ENCODE data around the gene LRRC7. TPM values are rescaled to one million over a fixed set of nuclear protein-coding genes. Genes with fewer than 3 reads are reported as not detected.

The LRRC7 gene
- total RNA-seq, 1 experiment from 2014 or later = not detected

DNA sequence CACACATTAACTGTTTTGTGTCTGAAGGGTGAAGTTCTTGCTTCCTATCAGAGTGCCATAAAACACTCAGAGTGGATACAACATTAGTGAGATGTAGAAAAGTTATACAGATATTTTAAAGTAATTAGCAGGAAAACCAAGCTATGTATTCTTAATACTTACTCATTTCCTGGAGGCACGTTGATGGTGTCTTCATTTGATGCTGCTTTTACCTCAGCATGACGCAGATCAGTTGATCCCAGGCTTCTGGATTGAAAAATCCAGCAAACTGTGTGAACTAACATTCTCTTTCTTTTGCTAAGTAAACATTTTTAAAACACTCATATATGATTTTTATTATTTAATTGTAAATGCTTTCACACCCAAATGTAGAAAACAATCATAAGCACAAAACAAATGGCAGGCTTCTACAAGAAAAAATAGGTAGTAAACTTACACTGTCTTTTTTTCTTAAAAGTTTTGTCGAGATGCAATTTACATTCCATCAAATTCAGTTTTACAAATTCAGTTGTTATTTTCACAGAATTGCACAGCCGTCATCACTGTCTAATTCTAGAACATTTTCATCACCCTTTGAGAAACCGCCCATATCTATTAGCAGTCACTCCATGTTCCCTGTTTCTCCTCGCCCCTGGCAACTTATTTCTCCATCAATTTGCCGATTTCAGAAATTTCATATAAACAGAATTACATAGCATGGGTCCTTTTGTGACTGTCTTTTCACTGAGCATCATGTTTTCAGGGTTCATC lies 198.9 kb downstream of the LRRC7 start:
- no peak for DNase-seq (ENCODE audit: low read depth)

DNA sequence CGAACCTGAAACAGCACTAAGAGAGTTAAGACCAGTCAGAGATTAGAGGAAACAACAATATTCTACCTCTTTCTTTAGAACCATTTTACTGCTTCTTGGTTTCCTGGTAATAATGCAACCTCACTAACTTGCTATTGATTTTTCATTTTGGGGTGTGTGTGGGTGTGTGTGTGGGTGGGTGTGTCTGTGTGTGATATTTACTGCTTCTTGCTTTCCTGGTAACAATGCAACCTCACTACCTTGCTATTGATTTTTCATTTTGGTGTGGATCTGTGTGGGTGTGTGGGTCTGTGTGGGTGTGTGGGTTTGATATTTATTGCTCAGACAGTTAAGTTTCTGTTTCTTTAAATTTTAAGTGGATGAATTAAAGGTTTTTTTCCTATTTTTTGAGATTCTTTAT lies 208.8 kb downstream of the LRRC7 start:
- no peak for DNase-seq (ENCODE audit: low read depth)

DNA sequence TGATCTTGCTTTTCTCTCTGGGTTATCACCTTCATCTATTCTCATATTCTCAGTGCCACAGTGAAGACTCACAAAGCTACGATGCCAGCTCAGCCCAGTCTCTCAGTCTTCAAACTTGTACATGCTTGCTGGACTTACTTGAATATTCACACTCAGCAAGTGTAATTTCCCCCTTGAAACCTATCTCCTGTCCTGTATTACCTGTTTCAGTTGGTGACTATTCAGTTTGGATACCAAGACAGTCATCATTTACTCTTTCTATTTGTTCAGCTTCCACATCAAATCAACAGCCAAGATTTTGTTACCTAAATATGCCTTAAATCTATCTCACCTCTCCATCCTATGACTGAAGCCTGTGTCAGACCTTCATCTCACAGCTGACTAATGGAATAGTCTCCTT lies 209.7 kb downstream of the LRRC7 start:
- no peak for DNase-seq (ENCODE audit: low read depth)

DNA sequence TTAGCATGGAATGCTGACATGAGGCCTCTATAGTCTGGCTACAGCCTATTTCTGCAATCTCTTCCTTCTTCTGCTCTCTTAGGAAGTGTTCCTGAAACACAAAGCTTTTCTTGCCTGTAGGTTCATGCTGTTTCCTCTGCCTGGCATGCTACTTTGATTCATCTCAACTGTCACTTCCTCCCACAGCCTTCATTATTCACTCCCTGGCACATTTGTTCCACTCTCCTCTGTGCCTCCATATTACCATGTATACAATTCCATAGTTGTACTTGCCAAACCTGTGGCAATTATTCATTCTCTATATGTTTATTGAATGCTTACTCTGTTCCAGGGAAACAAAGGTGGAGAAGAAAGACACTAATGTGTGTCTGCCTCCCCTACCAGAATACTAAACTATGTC lies 210.2 kb downstream of the LRRC7 start:
- no peak for DNase-seq (ENCODE audit: low read depth)

DNA sequence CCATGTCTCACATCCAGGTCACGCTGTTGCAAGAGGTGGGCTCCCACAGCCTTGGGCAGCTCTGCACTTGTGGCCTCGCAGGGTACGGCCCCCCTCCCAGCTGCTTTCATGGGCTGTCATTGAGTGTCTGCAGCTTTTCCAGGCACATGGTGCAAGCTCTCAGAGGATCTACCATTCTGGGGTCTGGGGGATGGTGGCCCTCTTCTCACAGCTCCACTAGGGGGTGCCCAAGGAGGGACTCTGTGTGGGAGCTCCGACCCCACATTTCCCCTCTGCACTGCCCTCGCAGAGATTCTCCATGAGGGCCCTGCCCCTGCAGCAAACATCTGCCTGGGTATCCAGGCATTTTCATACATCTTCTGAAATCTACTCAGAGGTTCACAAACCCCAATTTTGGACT lies 219.4 kb downstream of the LRRC7 start:
- no peak for DNase-seq (ENCODE audit: low read depth)

DNA sequence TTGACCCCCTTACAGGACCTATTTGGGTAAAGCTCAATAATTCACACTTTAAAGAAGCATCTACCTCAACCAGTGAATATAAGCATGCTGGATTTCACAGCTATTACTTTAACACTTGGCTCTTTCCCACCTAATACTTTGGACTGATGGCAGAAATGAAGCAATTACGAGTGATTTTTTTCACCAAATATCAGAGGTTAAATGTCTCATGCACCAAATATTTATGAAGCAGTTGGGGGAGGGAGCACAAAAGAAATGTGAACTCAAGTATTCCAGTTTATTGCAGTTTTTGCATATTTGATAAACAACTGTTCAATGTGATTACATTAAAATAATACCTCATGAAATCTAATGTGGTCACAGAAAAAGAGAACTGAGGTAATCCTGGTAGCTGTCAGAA lies 223.6 kb downstream of the LRRC7 start:
- DNase-seq (ENCODE audit: low read depth) = no peak

DNA sequence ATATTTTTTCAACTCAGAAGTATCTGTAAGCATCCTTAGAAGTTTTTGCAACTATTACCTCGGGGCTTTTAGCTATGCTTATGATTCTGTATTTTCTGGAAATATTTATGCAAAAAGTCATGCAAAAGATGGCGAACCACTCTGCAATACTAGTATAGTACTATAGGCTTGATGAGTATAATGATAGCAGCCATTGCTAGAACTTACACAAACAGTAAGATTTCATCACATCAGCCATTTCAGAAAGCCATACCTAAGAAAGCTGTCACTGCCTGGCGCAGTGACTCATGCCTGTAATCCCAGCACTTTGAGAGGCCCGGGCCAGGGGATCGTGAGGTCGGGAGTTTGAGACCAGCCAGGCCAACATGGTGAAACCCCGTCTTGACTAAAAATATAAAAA lies 227.1 kb downstream of the LRRC7 start:
- no peak for DNase-seq (ENCODE audit: low read depth)

DNA sequence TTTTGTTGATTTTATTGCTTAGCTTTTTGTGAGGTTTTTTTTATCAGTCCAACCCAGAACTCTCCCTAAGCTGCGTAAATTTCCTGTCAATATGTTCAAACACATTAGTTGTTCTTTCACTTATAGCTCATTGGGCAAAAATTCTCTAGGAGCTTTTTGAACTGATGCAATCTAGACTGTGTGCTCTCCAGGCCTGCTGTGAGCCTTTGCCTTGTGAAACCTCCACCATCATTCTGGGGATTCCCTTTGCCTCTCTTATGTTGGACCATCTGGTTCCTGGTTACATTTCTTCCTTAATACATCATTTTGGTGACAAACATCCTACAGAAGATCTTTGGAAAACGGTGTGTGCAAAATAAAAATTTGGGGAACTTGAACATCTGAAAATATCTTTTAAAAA lies 247.2 kb downstream of the LRRC7 start:
- DNase-seq (ENCODE audit: low read depth) = no peak

DNA sequence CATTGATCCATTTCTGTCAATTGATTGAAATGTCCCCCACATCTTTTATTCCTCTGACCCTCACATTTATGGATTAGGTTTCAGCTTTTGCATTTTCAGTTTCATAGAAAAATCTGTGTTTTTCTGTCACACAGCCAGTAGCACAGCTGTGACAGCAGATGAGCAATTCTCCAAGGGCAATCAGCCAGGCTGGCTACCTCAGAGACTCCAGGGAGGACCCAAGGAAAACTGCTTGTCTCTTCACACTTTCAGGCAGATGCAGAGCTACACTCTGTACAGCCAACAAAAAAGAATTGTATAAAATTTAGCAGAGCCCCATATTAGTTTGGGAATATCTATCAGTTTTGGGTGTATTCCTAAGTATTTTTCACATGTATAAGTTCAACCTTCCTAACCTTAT lies 257.2 kb downstream of the LRRC7 start:
- DNase-seq (ENCODE audit: low read depth) = no peak

DNA sequence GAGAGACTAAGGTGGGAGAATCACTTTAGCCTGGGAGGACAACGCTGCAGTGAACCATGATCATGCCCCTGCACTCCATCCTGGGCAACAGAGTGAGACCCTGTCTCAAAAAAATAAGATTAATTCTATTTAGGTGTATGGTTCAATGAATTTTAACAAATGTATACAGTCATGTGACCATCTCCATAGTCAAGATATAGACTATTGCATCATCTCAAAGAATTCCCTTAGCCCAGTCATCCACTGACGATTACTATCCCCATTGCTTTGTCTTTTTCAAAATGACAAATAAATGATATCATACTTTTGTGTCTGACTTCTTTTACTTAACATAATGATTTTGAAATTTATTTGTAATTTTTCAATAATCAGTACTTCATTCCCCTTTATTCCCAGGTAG lies 260.0 kb downstream of the LRRC7 start:
- DNase-seq (ENCODE audit: low read depth) = no peak

DNA sequence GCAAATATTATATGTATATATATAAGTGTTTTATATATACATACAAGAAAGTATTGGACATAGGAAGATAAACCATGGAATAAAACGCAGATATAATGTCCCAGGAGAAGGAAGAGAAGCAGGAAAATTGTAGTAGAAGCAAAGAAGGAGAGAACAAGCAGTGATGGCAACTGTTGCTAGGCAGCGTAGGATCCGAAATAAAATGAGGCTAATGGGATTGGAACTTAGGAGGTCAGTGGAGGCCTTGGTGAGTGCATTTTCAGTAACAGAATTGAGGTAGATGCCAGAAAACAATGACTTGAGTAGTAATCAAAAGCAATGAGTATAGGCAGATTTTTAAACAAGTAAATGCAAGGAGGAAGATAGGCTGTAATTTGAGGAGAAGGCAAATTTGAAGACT lies 265.8 kb downstream of the LRRC7 start:
- no peak for DNase-seq (ENCODE audit: low read depth)

DNA sequence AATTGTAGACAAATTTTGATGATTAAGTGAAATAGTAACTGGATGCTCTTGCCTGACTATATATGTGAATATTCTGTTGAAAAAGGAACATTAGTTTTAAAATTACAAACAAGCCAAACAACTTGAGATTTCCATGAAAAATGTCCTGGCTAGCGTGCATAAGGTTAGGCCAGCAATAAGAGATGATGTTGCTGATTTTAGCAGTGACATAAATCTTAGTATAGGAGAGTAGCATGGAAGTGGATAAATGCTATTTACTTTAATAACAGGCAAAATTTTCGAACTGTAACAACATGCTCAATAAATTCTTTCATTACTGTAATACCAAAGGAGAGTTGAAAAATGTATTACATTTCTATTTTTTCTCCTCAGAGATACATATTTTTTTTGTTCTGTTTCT lies 266.6 kb downstream of the LRRC7 start:
- no peak for DNase-seq (ENCODE audit: low read depth)

DNA sequence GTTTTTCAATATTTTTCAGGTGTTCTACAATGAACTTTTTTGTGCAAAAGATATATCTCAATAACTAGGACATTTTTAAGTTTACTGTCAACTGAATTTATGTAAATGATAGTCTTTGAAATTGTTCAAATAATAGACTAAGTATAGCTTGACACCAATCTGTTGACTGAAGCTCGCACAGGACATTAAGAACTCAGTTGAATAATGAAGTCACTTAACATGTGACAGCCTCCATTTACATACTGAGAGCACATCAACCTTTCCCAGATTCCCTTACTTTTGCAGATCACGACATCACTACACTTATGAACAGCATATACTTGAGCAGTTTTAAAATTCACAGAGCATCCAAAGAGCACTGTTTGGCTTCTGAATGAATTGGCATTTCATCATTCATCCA lies 268.2 kb downstream of the LRRC7 start:
- no peak for DNase-seq (ENCODE audit: low read depth)

DNA sequence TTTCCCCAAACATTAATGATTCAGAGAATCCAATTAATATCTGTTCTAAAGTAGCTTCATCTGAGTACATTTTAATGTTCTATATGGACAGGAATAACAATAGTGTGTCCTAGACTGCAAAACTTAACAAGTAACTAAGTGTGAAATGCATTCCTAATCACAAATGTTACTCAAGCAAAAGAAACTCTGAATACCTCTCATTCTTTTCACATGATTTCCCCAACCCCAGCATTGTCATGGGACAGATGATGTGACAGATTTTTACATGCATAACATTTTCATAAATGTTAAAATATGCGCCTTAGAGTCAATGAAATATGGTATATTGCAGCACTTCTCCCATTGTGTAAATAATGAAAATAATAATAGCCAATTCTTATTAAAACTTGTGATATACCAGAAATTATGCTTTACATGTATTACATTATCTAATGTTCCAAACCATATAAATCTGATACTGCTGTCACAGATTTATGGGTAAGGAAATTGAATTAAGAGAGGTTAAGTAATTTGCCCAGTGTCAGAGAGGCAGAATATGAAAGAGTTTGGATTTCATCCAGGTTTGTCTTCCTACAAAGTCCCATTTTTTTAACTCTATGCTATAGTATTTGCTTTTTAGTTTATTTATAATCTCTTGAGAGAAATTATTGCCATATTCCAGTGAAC lies 269.4 kb downstream of the LRRC7 start:
- DNase-seq (ENCODE audit: low read depth) = no peak

DNA sequence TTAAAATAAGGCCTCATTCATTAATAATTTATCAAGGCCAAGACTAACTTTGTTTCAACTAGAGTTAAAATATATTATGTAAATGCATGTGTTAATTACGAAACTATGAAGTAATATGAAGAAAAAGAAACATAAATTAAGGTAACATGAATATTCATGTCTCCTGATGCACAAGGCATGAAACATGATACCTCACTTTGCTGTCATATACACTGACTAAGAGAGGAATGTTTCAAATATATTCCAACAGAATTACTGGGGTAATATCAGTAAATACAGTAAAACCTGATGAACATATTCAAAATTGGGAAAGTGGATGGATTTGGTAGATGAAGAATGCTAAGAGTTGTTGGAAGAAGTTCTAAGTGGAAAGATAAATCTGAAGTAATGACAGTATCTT lies 274.6 kb downstream of the LRRC7 start:
- no peak for DNase-seq (ENCODE audit: low read depth)

DNA sequence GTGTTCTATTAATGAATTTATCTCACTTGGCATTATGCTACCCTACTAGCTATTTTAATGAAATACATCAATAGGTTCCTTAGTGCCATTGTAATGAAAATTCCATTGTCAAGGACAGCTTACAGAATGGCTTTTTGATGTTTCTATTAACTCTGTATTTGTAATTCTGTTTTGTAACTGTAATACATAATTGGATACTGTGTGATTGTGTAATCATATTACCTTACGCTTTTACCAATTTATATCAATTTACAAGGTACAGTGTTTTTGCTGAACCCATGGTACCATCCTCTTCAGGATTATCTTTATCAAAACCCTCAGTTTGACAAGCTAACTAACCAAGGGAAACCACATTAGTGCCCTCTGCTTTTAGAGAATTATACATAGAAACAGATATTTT lies 277.9 kb downstream of the LRRC7 start:
- DNase-seq (ENCODE audit: low read depth) = no peak

DNA sequence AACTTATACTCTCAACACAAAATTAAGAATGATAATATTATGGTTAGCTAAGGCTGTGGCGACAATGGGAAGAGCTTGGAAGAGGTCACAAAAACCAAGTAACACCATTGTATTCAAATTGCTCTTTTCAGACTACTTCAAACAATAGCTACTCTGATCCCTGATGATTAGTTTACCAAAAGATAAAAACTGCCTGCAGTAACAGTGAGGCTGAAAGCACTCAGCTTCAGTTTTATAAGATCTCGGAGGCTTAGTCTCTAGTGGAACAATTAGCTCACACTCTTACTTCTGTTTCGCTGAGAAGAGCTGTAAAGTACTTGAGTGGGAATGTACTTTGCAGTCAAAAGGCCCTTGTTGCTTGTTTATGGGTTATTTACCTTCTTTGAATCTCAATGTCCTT lies 278.5 kb downstream of the LRRC7 start:
- DNase-seq (ENCODE audit: low read depth) = no peak

DNA sequence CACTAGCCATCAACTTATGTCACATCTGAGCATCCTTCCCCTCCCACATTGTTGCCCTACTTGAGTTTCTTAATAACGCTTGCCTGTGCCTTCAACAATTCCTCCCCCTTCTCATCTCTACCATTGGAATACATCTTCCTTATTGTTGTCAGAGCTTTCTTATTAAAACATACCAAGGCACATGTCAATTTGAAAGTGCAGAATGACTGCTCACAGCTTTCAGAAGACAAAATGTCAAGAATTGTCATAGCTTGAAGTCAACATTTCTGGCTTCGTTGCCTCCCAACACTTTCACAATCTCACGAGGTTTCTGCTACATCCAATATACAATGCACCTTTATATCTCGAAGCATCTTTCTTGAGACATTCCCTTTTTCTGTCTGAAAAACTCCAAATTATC lies 279.9 kb downstream of the LRRC7 start:
- no peak for DNase-seq (ENCODE audit: low read depth)

DNA sequence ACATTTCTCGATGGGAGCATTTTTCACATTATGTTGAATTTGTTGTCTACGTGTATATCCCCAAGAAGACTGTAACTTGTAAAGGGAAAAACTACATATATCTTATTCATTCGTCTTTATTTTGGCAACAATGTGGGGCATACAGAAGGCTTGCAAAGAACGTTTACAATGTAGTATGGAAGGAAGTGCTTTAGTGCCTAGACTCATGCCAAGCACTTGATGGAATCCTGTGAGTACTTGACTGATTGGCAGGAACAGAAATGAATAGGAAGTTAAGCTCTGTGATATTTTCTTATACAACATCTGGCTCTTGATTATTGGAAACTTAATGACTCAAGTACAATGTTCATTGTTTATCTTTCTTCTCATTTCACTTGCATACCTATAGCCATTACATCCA lies 284.4 kb downstream of the LRRC7 start:
- DNase-seq (ENCODE audit: low read depth) = no peak

DNA sequence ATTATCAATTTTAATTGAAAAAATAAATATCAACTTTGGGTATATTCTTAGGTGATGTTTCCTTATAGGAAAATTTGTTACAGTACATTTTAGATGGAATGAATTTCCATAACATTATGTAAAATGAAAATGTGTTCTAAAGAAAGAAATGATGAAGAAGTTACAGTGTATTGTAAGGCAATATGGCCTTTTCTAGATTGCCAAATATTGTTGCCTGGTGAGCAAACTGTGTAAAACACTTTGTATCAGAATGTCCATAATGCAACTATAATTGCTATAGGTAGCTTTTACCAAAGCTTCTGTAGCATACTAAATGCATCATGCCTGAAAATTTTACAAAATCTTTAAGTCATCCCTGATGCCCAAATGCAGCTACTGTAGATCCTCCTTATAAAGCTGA lies 285.0 kb downstream of the LRRC7 start:
- no peak for DNase-seq (ENCODE audit: low read depth)

DNA sequence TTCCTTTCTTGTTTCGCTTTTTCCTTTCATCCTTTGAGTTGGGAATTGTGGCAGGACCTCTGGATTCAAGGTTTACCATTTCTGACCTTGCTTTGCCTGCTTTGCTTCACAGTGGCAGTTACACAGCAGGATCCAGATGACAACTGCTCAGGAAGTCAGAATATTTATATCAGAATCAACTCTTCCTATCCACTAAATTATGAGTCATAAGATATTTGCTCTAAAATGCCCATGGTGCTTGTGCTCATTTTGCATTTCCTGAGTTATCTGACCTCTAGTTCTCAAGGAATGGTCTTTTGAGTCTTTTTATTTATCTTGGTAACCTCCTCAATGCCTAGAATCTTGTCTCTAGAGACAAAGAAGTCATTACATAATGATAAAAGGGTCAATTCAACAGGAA lies 290.8 kb downstream of the LRRC7 start:
- no peak for DNase-seq (ENCODE audit: low read depth)

DNA sequence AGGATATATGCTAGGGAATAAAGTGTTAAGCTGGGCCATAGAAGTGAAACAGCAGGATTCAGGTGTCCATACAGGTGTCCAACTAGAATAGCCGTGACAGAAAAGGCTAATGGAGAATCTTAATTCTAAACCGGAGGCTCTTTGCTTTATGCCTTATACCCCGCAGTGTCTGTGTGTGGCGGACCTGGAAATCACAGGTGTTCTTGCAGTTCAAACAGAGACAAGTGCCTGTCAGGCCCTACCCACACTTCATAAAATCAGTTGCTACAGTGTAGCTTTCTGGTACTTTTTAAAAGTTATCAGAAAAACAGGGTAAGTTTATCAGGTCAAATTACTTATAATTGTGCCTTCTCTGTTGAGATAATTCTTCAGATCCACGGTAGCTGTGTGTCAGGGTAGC lies 293.9 kb downstream of the LRRC7 start:
- no peak for DNase-seq (ENCODE audit: low read depth)

DNA sequence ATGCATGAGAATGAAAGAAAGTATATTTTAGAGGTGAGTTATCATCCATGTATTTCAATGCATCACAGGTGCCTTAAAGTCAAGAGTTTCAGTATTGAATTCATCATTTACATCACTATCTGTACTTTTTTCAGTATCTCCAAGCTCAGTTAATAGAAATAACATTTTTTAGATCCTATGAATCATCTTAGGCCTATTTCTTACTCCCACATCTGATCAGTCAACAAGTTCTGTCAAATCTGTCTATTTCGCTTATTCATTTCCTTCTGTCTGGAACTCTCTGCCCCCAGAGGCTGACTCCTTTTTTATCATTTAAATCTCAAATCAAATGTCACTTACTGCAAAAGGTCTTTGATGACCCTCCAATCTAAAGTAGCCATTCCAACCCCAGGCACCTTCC lies 295.2 kb downstream of the LRRC7 start:
- no peak for DNase-seq (ENCODE audit: low read depth)

DNA sequence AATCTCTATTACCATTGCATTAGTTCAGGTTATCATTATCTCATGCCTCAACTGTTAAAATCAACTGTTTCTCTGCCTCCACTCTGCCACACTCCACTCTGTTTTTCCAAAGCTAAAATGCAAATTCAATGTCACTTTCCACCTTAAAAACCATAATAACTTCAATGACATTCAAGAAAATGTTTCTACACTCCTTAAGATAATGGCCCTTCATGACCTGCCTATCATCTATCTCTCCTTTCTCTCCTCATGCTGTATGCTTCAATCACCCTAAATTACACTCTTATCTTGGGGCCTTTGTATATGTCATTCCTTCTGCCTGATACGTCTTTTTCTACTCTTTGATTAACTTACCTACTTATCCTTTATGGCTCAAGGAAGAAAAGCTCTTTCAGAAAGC lies 296.0 kb downstream of the LRRC7 start:
- DNase-seq (ENCODE audit: low read depth) = no peak
